GM12891 (cell line): ENCODE measurements around the gene CTAGE4. TPM values are rescaled to one million over a fixed set of nuclear protein-coding genes. Genes with fewer than 3 reads are reported as not detected.
"Not testable (repeated sequence)": the region's sequence is repeated elsewhere in the genome, so short reads cannot be mapped to it uniquely, and the experiment has no call there.

Experiments used
- DNase-seq: peaks from one replicate; pipeline ENCODE4 v3.0.0; 2011; ENCODE audit warnings: low spot score; ENCODE audit not compliant: insufficient read length
- FAIRE-seq: peaks from 2 replicates; lab custom pipeline; 2011; peaks lifted over from hg19 to GRCh38; lab: Jason Lieb, UNC
- PAX5 ChIP-seq: IDR thresholded peaks from 2 replicates; pipeline ENCODE4 v1.6.1; 2011; ENCODE audit warnings: low read length, moderate library complexity, mild to moderate bottlenecking; ENCODE audit not compliant: insufficient read depth, severe bottlenecking
- POLR2A ChIP-seq: IDR thresholded peaks from 2 replicates; pipeline ENCODE4 v1.6.1; 2011; ENCODE audit warnings: low read depth, low read length, control low read depth
- POLR2AphosphoS5 ChIP-seq: IDR thresholded peaks from 2 replicates; pipeline ENCODE4 v1.6.1; 2011; ENCODE audit warnings: low read depth, low read length, control low read depth
- POU2F2 ChIP-seq: IDR thresholded peaks from 2 replicates; pipeline ENCODE4 v1.6.1; 2011; ENCODE audit warnings: low read depth, mild to moderate bottlenecking, control low read depth, low read length, moderate library complexity
- SPI1 ChIP-seq: IDR thresholded peaks from 2 replicates; pipeline ENCODE4 v1.6.1; 2011; ENCODE audit warnings: low read depth, low read length, control low read depth
- TAF1 ChIP-seq: IDR thresholded peaks from 2 replicates; pipeline ENCODE4 v1.6.1; 2011; ENCODE audit warnings: low read depth, low read length, control low read depth
- polyA plus RNA-seq: library from polyadenylated mRNA; unstranded; fragments of >200 nt; gene quantifications from one replicate; pipeline ENCODE4 v1.2.1, GENCODE V29; 2012; ENCODE audit warnings: low read depth, missing spikeins, inconsistent platforms; ENCODE audit not compliant: missing spikeins

Gene CTAGE4
- polyA plus RNA-seq = 1.7 TPM

- DNase-seq = not testable (repeated sequence)
Measured at GRCh38 chr7:144183166-144183565, at the start of gene CTAGE4. Gene CTAGE4, plus strand, starts transcription at chr7:144183466. Its CDS starts 38 bp downstream, at chr7:144183504.

GRCh38 chr7:144134116-144134515, 49.1 kb upstream of the CTAGE4 start:
- no peak for TF ChIP-seq POU2F2
- TF ChIP-seq POLR2A = no peak
- TF ChIP-seq PAX5 = no peak
- no peak for TF ChIP-seq SPI1
- no peak for TF ChIP-seq POLR2AphosphoS5
- FAIRE-seq (no peak), DNase-seq (no peak)

More at GRCh38 chr7:144183166-144183565, at the start of gene CTAGE4:
- not testable (repeated sequence) for FAIRE-seq

- DNase-seq (no peak), FAIRE-seq (no peak)
- TF ChIP-seq POU2F2 (no peak), TAF1 (no peak), POLR2A (no peak), SPI1 (no peak), POLR2AphosphoS5 (no peak), PAX5 (no peak)
Measured at GRCh38 chr7:144137501-144137900, 45.8 kb upstream of the CTAGE4 start.

- TF ChIP-seq POU2F2 = no peak
- no peak for TF ChIP-seq TAF1
- TF ChIP-seq SPI1 = no peak
- FAIRE-seq = peak; percentile 5
- no peak for DNase-seq
Measured at GRCh38 chr7:144142187-144142586, 41.1 kb upstream of the CTAGE4 start.

GRCh38 chr7:144144426-144144825, 38.8 kb upstream of the CTAGE4 start:
- FAIRE-seq = no peak
- no peak for DNase-seq
- TF ChIP-seq POLR2A = no peak

- TF ChIP-seq POLR2AphosphoS5 (no peak), TAF1 (no peak), PAX5 (no peak), SPI1 (no peak), POU2F2 (no peak), POLR2A (no peak)
- DNase-seq (no peak), FAIRE-seq (no peak)
Measured at GRCh38 chr7:144148224-144148827, 34.9 kb upstream of the CTAGE4 start.

- FAIRE-seq = no peak
- TF ChIP-seq POU2F2 (no peak), SPI1 (no peak), POLR2A (no peak), PAX5 (no peak), POLR2AphosphoS5 (no peak), TAF1 (no peak)
- DNase-seq = no peak
Measured at GRCh38 chr7:144158861-144159260, 24.4 kb upstream of the CTAGE4 start.

- TF ChIP-seq SPI1 (no peak), TAF1 (no peak), POU2F2 (no peak), POLR2A (no peak), PAX5 (no peak), POLR2AphosphoS5 (no peak)
- FAIRE-seq (no peak), DNase-seq (no peak)
Measured at GRCh38 chr7:144164784-144165183, 18.5 kb upstream of the CTAGE4 start.

- FAIRE-seq, DNase-seq: not testable (repeated sequence)
Measured at GRCh38 chr7:144171594-144172350, 11.5 kb upstream of the CTAGE4 start.

GRCh38 chr7:144174613-144175012, 8.7 kb upstream of the CTAGE4 start:
- DNase-seq = no peak
- FAIRE-seq = no peak
- TF ChIP-seq SPI1 (no peak), PAX5 (no peak), TAF1 (no peak), POLR2AphosphoS5 (no peak), POU2F2 (no peak), POLR2A (no peak)

GRCh38 chr7:144178380-144179164, 4.7 kb upstream of the CTAGE4 start:
- peak; percentile 40 for FAIRE-seq
- DNase-seq = not testable (repeated sequence)

- not testable (repeated sequence) for FAIRE-seq, DNase-seq
Measured at GRCh38 chr7:144179165-144179479, 4.1 kb upstream of the CTAGE4 start.

GRCh38 chr7:144187848-144188247, 4.6 kb downstream of the CTAGE4 start:
- DNase-seq, FAIRE-seq: not testable (repeated sequence)

- DNase-seq, FAIRE-seq: not testable (repeated sequence)
Measured at GRCh38 chr7:144188578-144189171, 5.4 kb downstream of the CTAGE4 start.

- not testable (repeated sequence) for FAIRE-seq
Measured at GRCh38 chr7:144193782-144194181, 10.5 kb downstream of the CTAGE4 start.

GRCh38 chr7:144194453-144194852, 11.2 kb downstream of the CTAGE4 start:
- not testable (repeated sequence) for FAIRE-seq, DNase-seq

More at GRCh38 chr7:144193782-144194181, 10.5 kb downstream of the CTAGE4 start:
- DNase-seq = not testable (repeated sequence)
